ENCODE data around the gene POPDC3. TPM values are rescaled to one million over a fixed set of nuclear protein-coding genes. Genes with fewer than 3 reads are reported as not detected.

Gene POPDC3
- total and polyA plus RNA-seq, 2 of the 13 experiments (the other 11 are each of a cell fraction or from before 2014, with no cell fraction given) = 0.18 to 0.20 TPM

DNA sequence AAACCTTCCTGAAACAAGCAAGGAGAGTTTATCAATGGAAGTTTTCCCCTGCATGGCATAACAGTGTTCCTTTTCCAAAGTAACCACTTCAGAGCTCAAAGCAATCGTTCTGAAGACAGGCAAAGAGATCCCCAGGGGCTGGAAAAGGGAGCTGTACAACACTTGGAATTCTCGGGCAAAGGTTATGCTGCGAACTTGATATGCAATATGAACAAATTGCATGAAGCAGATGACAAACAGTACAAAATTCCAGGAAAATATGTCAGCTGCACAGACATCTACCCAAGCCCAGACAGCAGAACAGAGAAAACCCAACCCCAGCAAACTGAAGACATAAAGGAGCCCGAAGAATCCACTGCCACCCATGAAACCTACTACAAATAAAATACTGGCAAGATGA, 18.4 kb downstream of the POPDC3 start:
- ATAC-seq (no peak), DNase-seq (ENCODE audit: low spot score) (no peak), FAIRE-seq (no peak)
- WGBS (ENCODE audit: low lambda C conversion rate) = 58% methylated on average over 4 of the region's 4 CpGs
- Histone ChIP-seq H3K27ac (ENCODE audit: extremely low read length, insufficient read depth, low read length) (no peak overlapping the region), H3K4me1 (ENCODE audit: insufficient read depth, low read length) (no peaks in the 10 kb centered on the region), H3K4me3 (replicated peaks in 1 of 3; ENCODE audit: insufficient read depth in 1 of 3, low read depth in 2 of 3, low read length in 3 of 3) (no peak overlapping the region), H3K9me3 (ENCODE audit: low read length) (no peaks in the 10 kb centered on the region), H2AFZ (ENCODE audit: low read length) (no peak overlapping the region), H3K9ac (ENCODE audit: insufficient read depth, low read depth, low read length) (no peak overlapping the region), H3K79me2 (ENCODE audit: insufficient read depth, low read length) (no peaks in the 10 kb centered on the region), H3K36me3 (replicated peaks in 1 of 2; ENCODE audit: control insufficient read depth in 1 of 2, insufficient read depth in 2 of 2, low read length in 2 of 2) (no peaks in the 10 kb centered on the region), H3K4me2 (ENCODE audit: low read depth, low read length) (no peak overlapping the region), H4K20me1 (ENCODE audit: insufficient read depth, low read length) (no peaks in the 10 kb centered on the region), H3K27me3 (ENCODE audit: control insufficient read depth in 1 of 2, insufficient read depth in 2 of 2, low read length in 2 of 2) (0 out of 5 replicates have a peak, but pooled peaks cover 0 to 1% of the 10 kb centered on the region in 2 experiments)
- BruUV-seq (replicated peaks) = no TSS peak
- ChIA-PET POLR2A (no interaction called here), CTCF (ENCODE audit: low intra/inter-chr PET ratio, low total read pairs) (no interaction called here)
- in situ Hi-C loops (cut with HindIII; ENCODE audit: extremely low pct_ligation_motif_present, low pct_unique_long_range_greater_than_20kb) = no loop called here
- intact Hi-C loops (cut with micrococcal nuclease; ENCODE audit: unreplicated experiment) = no loop called here
- no peak for TF ChIP-seq IRX3 (CRISPR knock-in tag; IDR thresholded peaks at IDR 0.05; ENCODE audit: borderline replicate concordance, low read depth)
- no peak for TF ChIP-seq DR1 (CRISPR knock-in tag; IDR thresholded peaks at IDR 0.05)
- TF ChIP-seq, protein P1, sequence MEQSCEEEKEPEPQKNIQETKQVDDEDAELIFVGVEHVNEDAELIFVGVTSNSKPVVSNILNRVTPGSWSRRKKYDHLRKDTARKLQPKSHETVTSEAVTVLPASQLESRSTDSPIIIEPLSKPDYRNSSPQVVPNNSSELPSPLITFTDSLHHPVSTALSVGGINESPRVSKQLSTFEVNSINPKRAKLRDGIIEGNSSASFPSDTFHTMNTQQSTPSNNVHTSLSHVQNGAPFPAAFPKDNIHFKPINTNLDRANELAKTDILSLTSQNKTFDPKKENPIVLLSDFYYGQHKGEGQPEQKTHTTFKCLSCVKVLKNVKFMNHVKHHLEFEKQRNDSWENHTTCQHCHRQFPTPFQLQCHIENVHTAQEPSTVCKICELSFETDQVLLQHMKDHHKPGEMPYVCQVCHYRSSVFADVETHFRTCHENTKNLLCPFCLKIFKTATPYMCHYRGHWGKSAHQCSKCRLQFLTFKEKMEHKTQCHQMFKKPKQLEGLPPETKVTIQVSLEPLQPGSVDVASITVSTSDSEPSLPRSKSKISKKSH (CRISPR knock-in tag; IDR thresholded peaks at IDR 0.05; ENCODE audit: borderline replicate concordance) = no peak
- TF ChIP-seq, protein P2, sequence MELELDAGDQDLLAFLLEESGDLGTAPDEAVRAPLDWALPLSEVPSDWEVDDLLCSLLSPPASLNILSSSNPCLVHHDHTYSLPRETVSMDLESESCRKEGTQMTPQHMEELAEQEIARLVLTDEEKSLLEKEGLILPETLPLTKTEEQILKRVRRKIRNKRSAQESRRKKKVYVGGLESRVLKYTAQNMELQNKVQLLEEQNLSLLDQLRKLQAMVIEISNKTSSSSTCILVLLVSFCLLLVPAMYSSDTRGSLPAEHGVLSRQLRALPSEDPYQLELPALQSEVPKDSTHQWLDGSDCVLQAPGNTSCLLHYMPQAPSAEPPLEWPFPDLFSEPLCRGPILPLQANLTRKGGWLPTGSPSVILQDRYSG (CRISPR knock-in tag; IDR thresholded peaks at IDR 0.05) = no peak
- no peak for TF ChIP-seq TBP (CRISPR knock-in tag; IDR thresholded peaks at IDR 0.05)

DNA sequence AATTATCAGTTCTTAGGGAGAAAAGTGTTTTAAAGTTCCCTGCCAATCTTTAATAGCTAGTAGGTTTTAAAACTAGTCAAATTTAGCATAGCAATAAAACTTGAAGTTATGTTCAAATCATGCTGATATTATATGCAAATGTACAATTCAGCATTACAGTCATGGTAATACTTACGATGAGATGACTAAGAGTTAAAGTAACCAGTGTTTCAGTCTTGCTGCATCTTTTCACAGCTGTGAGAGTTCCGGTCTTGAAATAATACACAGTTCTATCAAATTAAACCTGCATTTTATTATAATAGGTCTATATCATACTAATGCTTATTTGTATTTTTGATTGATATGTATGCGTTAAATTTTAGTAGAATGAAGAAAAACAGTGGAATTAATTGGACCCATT, 26.1 kb downstream of the POPDC3 start:
- no TSS peak for BruUV-seq (replicated peaks)
- in situ Hi-C loops (cut with HindIII; ENCODE audit: extremely low pct_ligation_motif_present, low pct_unique_long_range_greater_than_20kb) = no loop called here
- H3K4me3 ChIP-seq (replicated peaks in 1 of 3; ENCODE audit: insufficient read depth in 1 of 3, low read depth in 2 of 3, low read length in 3 of 3) = no peak overlapping the region
- FAIRE-seq (no peak), DNase-seq (ENCODE audit: low spot score) (no peak), ATAC-seq (no peak)
- no peaks in the 10 kb centered on the region for H3K79me2 ChIP-seq (ENCODE audit: insufficient read depth, low read length)
- H3K36me3 ChIP-seq (replicated peaks in 1 of 2; ENCODE audit: control insufficient read depth in 1 of 2, insufficient read depth in 2 of 2, low read length in 2 of 2) = no peaks in the 10 kb centered on the region
- H3K4me1 ChIP-seq (ENCODE audit: insufficient read depth, low read length) = no peaks in the 10 kb centered on the region
- no peak overlapping the region for H3K4me2 ChIP-seq (ENCODE audit: low read depth, low read length)
- TF ChIP-seq CHD4 (IDR thresholded peaks at IDR 0.05; ENCODE audit: borderline replicate concordance, low read length) (no peak), NKX3-1 (CRISPR knock-in tag; IDR thresholded peaks at IDR 0.05) (no peak), ZNF75D (CRISPR knock-in tag; IDR thresholded peaks at IDR 0.05; ENCODE audit: borderline replicate concordance) (no peak), ZNF619 (CRISPR knock-in tag; IDR thresholded peaks at IDR 0.05) (no peak), ZNF549 (CRISPR knock-in tag; IDR thresholded peaks at IDR 0.05) (no peak), NPAS2 (CRISPR knock-in tag; IDR thresholded peaks at IDR 0.05; ENCODE audit: borderline replicate concordance) (no peak)
- TF ChIP-seq, protein P3, sequence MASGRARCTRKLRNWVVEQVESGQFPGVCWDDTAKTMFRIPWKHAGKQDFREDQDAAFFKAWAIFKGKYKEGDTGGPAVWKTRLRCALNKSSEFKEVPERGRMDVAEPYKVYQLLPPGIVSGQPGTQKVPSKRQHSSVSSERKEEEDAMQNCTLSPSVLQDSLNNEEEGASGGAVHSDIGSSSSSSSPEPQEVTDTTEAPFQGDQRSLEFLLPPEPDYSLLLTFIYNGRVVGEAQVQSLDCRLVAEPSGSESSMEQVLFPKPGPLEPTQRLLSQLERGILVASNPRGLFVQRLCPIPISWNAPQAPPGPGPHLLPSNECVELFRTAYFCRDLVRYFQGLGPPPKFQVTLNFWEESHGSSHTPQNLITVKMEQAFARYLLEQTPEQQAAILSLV (CRISPR knock-in tag; IDR thresholded peaks at IDR 0.05; ENCODE audit: borderline replicate concordance) = no peak
- H3K27ac ChIP-seq (ENCODE audit: extremely low read length, insufficient read depth, low read length) = no peak overlapping the region
- H3K9me3 ChIP-seq (ENCODE audit: low read length) = no peaks in the 10 kb centered on the region
- intact Hi-C loops (cut with micrococcal nuclease; ENCODE audit: unreplicated experiment) = no loop called here
- H3K27me3 ChIP-seq (ENCODE audit: control insufficient read depth in 1 of 2, insufficient read depth in 2 of 2, low read length in 2 of 2) = no peaks in the 10 kb centered on the region
- ChIA-PET POLR2A (no interaction called here), CTCF (ENCODE audit: low intra/inter-chr PET ratio, low total read pairs) (no interaction called here)
- no peaks in the 10 kb centered on the region for H4K20me1 ChIP-seq (ENCODE audit: insufficient read depth, low read length)
- no peak overlapping the region for H3K9ac ChIP-seq (ENCODE audit: insufficient read depth, low read depth, low read length)
- 73% methylated on average over 3 of the region's 3 CpGs for whole genome bisulfite sequencing (ENCODE audit: low lambda C conversion rate)
- H2AFZ ChIP-seq (ENCODE audit: low read length) = no peak overlapping the region
